GM12872 (cell line): Measurements from ENCODE around the gene MYL7.

Experiments
- TF ChIP-seq, protein P1 (sequence below): IDR thresholded peaks from 3 replicates; pipeline ENCODE4 v1.5.1; 2011; ENCODE audit warnings: low read depth, mild to moderate bottlenecking, low read length, moderate library complexity; ENCODE audit not compliant: insufficient read depth

MYL7 gene, protein sequence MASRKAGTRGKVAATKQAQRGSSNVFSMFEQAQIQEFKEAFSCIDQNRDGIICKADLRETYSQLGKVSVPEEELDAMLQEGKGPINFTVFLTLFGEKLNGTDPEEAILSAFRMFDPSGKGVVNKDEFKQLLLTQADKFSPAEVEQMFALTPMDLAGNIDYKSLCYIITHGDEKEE

DNA sequence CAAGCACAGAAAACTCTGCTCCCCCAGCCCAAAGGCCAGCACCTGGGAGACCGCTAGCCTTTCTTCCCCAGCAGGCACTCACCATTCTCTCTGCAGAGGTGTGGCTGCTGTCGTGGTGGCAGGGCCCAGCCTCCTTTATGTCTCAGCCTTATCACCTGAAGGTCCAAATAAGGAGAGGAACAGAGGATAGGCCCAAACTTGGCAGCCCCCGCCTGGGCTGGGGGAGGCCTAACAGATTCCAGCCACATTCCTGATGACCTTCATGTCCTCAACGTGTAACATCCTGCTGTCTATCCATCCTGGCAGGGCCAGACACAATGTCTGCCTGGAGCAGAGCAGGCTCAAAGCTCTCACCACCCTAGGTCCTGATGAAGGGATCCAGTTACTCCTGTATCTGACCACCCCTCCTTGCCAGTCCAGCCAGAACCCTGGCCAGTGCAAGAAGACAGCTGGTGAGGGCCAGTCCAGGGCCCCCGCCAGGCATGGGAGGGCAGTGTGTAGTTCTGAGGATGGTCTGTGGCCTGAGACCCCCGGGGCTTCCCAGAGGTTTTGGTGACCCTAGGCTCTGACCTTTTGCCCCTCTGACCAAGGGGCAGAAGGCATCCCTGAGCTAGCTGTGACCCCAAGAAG lies at the start of gene MYL7:
Gene MYL7 (minus strand): TSS at position 112 of the 630 bp plus-strand sequence. CDS start 27 bp downstream, at position 85.
- TF ChIP-seq, protein P1, sequence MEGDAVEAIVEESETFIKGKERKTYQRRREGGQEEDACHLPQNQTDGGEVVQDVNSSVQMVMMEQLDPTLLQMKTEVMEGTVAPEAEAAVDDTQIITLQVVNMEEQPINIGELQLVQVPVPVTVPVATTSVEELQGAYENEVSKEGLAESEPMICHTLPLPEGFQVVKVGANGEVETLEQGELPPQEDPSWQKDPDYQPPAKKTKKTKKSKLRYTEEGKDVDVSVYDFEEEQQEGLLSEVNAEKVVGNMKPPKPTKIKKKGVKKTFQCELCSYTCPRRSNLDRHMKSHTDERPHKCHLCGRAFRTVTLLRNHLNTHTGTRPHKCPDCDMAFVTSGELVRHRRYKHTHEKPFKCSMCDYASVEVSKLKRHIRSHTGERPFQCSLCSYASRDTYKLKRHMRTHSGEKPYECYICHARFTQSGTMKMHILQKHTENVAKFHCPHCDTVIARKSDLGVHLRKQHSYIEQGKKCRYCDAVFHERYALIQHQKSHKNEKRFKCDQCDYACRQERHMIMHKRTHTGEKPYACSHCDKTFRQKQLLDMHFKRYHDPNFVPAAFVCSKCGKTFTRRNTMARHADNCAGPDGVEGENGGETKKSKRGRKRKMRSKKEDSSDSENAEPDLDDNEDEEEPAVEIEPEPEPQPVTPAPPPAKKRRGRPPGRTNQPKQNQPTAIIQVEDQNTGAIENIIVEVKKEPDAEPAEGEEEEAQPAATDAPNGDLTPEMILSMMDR, result no peak

GRCh38 chr7:44189993-44190872 lies 49.1 kb upstream of the MYL7 start:
- TF ChIP-seq, protein P1, result no peak

DNA sequence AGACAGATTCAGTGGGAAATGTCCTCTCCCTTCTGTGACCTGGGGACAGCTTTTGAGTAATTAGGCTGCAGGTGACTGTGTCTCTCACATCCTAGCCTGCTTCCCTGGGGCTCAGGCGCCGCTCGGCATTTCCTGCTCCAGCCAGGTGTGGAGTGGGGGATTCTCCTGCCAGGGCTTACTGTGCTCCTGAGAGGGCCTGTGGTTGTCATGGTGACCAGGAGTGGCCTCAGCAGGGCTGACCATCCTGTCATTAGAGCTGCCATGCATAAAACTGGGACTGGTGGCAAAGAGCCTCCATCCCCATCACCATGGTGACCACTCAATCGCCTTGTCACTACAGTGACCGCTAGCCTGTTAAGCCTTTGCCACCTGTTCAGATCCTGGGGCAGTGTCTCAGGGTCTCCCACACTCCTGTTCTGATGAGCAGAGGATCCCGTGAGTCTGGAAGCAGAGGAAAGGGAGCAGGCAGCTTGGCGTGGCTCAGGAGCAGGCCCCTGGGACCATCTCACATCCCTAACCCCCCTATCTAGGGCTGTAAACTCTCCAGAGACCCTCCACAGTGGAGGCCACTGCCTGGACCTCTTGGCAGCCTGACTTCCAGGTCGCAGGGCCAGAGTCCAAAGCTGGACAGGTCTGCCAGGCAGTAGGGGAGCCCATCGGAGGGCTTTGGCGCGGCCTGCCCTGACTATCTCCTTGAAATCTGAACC lies 48.3 kb upstream of the MYL7 start, which contains the start of gene GCK:
Gene GCK (minus strand): TSS at position 154 of the 707 bp plus-strand sequence. CDS start 486 bp downstream, outside the sequence.
- TF ChIP-seq, protein P1, result no peak

DNA sequence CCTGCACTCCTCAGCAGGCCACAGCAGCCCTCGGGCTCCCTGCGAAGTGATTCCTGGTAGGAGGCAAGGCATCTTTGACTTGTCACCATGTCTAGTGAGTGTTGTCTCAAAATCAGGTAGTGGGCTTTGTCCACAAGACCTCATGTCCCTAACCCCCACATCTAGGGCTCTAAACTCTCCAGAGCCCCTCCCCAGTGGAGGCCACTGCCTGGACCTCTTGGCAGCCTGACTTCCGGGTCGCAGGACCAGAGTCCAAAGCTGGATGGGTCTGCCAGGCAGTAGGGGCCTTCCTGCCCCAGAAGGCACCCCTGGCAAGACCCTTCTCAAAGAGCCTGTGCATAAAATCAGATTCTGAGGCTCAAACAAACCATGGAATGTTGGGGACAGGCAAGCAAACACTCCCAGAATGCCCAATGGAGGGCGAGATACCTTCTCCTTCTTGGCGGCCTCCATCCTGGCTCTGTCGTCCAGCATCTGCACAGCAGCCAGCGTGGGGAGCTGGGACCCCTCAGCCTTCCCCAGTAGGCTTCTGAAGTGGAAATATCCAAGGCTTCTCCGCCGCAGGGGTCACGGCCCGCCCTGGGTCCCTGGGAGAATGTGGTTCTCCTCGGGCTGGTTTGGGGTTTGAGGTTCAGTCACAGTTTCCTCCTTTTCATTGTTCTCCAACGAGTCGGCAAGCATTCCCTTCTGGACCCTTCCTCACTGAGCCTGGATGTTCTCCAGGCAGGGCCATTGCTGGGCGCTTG lies 47.5 kb upstream of the MYL7 start:
- TF ChIP-seq, protein P1, result no peak

DNA sequence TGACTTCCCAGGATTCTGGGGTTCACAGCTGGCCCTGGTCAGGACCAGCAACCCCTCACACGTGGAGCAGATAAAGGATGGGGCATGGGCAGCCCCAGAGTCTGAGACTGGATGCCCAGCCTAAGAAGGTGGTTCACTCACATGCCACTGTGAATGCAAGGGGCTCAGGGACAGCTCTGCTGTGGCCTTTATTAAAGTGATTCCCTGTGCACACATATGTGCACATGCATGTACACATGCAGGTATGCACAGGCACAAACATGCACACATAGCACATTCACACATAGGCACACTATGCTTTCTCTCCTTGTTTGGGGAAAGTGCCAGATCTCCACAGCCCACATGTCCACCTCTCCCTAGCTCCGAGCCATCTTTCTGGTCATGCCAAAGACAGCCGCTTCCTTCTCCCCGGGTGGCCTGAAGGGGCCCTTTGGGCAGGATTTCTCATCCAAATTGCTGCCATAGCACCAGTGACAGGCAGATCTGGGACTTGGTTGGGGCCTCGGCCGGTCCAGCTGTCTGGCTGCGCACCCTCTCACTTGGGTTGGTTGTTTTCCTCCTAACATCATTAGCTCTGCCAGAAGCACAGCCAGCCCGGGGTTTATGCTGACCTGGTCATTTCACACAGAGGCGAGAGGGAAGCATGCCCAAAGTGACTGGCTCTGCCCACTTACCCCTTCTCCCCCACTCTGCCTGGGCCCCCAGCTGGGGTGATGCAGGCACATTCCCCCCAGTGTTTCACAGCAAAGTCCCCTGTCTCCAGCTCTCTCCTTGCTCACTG lies 46.7 kb upstream of the MYL7 start:
- TF ChIP-seq, protein P1, result no peak

- TF ChIP-seq, protein P1, result no peak
These were observed 45.6 kb upstream of the MYL7 start for GRCh38 chr7:44186736-44187135.
